Kidney (tissue), 14 donors: ENCODE data around the gene DDAH2. TPM values are rescaled to one million over a fixed set of nuclear protein-coding genes. Genes with fewer than 3 reads are reported as not detected.

Source experiments
- DNase-seq, 5 donors: peaks; one replicate each; pipeline ENCODE4 v3.0.0-alpha.2; 2013 to 2020
- FAIRE-seq: peaks from 2 replicates; lab custom pipeline; 2012; peaks lifted over from hg19 to GRCh38; lab: Jason Lieb, UNC
- H3K27ac ChIP-seq, 2 donors: one replicate each; pipeline ENCODE4 v1.7.0; 2013; ENCODE audit warnings: low read depth in 2 of 2, low read length in 2 of 2, inconsistent platforms in 1 of 2
- H3K27me3 ChIP-seq: one replicate; pipeline ENCODE4 v1.7.1; 2013; ENCODE audit warnings: low read length, inconsistent platforms; ENCODE audit not compliant: control insufficient read depth, insufficient read depth
- H3K36me3 ChIP-seq, 3 donors: one replicate each; pipeline versions ENCODE4 v1.7.0 to v1.7.1; 2013; ENCODE audit warnings: low read length in 3 of 3, control low read depth in 1 of 3, inconsistent platforms in 1 of 3; ENCODE audit not compliant: insufficient read depth in 3 of 3, control insufficient read depth in 2 of 3
- H3K4me1 ChIP-seq, 3 donors: one replicate each; pipeline versions ENCODE4 v1.7.0 to v1.7.1; 2013; ENCODE audit warnings: low read length in 3 of 3, inconsistent platforms in 1 of 3, low read depth in 1 of 3; ENCODE audit not compliant: control insufficient read depth in 2 of 3, insufficient read depth in 2 of 3
- H3K4me3 ChIP-seq, 3 donors: one replicate each; pipeline versions ENCODE4 v1.7.0 to v1.8.1; 2013; ENCODE audit warnings: low read length in 3 of 3, control low read depth in 1 of 3, inconsistent platforms in 1 of 3
- H3K9ac ChIP-seq, 3 donors: one replicate each; pipeline versions ENCODE4 v1.7.0 to v1.7.1; 2013; ENCODE audit warnings: low read length in 3 of 3, control low read depth in 1 of 3, inconsistent platforms in 1 of 3
- H3K9me3 ChIP-seq, 3 donors: one replicate each; pipeline versions ENCODE4 v1.7.0 to v1.7.1; 2013; ENCODE audit warnings: low read length in 3 of 3, control low read depth in 1 of 3, inconsistent platforms in 1 of 3; ENCODE audit not compliant: control insufficient read depth in 2 of 3, insufficient read depth in 1 of 3
- CTCF ChIP-seq: IDR thresholded peaks from 3 replicates; pipeline ENCODE4 v1.5.1; 2012; ENCODE audit warnings: mild to moderate bottlenecking, moderate library complexity, borderline replicate concordance; ENCODE audit not compliant: insufficient read depth; ENCODE audit errors: extremely low read depth
- intact Hi-C: fragments of 100-400 bp; cut with DNase I; formaldehyde crosslinking; loops from one replicate; pipeline ENCODE4 v1.11.1; 2022
- polyA plus RNA-seq: library from polyadenylated mRNA; stranded (reverse); fragments of 350-450 nt; fragmentation: Illumina TruSeq; extraction: RNeasy Lipid Tissue Mini Kit (QIAGEN cat#74804); gene quantifications from one replicate; pipeline ENCODE4 v1.2.3, GENCODE V29; 2014; ENCODE audit warnings: low read depth, low replicate concordance; ENCODE audit not compliant: insufficient read depth
- total RNA-seq: library from RNA; stranded (reverse); fragmentation: NEBNext Ultra II Directional; extraction: Animal tissue kit (Norgen Biotek cat#: 25700); gene quantifications from one replicate; pipeline ENCODE4 v1.2.1, GENCODE V29; 2021
- donor health status: control.
- donor health status: control.
- donor health status: control.
- donor health status: control.
- donor health status: control.
- donor health status: DM: yes; HTN: yes; CAD: no.
- donor health status: Normal renal cell carcinoma (clear cell type).

Gene DDAH2
- total and polyA plus RNA-seq, 2 donors from 2014 or later = 98.9 to 147 TPM

DNA sequence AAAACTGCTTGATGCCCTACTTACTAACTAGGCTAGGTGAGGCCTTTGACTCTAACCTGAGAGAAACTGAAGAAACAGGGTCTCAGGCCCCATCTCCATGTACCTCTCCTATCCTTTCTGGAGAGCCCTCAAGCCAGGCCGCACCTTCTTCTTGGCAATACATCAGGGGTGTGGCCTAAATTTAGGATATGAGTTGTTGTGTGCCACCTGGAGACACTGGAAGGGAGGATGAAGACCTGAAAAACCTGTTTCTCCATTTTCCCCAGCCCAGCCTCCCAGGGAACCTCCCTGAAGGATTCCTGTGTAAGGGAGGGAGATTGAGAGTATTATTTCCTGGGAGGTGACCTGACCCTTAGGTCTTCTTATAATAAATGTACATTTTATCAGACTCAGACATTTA, 10.8 kb downstream of the DDAH2 start:
- Histone ChIP-seq H3K9me3 (no peaks in the 10 kb centered on the region), H3K4me1 (no peaks in the 10 kb centered on the region), H3K4me3 (no peak overlapping the region), H3K36me3 (no peaks in the 10 kb centered on the region), H3K27ac (no peak overlapping the region), H3K27me3 (no peaks in the 10 kb centered on the region), H3K9ac (no peak overlapping the region)
- no peak for DNase-seq
- intact Hi-C loops = no loop called here
- FAIRE-seq = no peak
- no peak for TF ChIP-seq CTCF

DNA sequence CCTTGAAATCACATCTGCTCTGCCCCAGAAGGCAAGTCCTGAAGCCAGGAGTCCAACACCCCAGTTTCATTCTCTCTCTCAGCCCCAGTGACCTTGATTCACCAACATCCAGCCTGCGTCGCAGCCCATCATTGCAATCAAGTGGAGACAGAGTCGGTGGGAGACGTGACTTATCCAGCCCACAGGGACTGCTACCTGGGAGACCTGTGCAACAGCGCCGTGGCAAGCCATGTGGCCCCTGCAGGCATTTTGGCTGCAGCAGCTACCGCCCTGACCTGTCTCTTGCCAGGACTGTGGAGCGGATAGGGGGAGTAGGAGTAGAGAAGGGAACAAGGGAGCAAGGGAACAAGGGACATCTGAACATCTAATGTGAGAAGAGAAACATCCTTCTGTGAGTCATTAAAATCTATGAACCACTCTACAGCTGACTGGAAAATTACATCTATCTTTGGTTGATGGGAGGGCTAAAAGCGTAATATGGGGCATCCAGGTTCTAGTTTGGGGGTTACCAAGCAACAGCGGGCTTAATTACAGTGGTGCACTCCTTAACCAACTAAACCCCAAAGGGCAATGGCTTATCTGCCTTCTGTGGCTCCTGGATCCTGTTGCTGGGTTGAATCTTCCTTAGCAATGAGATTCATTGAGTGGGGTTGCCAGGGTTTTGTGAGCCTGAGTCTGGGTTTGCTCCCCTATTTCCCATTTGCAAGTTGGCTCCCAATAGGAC, 11.4 kb downstream of the DDAH2 start:
- no peaks in the 10 kb centered on the region for H3K9me3 ChIP-seq
- H3K4me1 ChIP-seq = no peaks in the 10 kb centered on the region
- no peak for TF ChIP-seq CTCF
- H3K27ac ChIP-seq = no peak overlapping the region
- no peak overlapping the region for H3K9ac ChIP-seq
- FAIRE-seq (no peak), DNase-seq (peak in 2 of 5 donors; percentile 43 to 47)
- no peaks in the 10 kb centered on the region for H3K27me3 ChIP-seq
- no peak overlapping the region for H3K4me3 ChIP-seq
- intact Hi-C loops = no loop called here
- no peaks in the 10 kb centered on the region for H3K36me3 ChIP-seq

GRCh38 chr6:31715022-31715958, 13.8 kb downstream of the DDAH2 start, which contains the start of gene LY6G6D:
LY6G6D (plus strand) TSS chr6:31715348; CDS start chr6:31715356, 8 bp downstream.
- Histone ChIP-seq H3K9ac (no peak within 1 kb of the TSS), H3K27ac (no peak within 1 kb of the TSS), H3K27me3 (no peaks in the 10 kb centered on the region), H3K4me1 (no peaks in the 10 kb centered on the region), H3K4me3 (no peak within 1 kb of the TSS), H3K36me3 (no peaks in the 10 kb centered on the region), H3K9me3 (no peaks in the 10 kb centered on the region)
- DNase-seq (no peak), FAIRE-seq (no peak)
- no peak for TF ChIP-seq CTCF
- intact Hi-C loops = no loop called here
